HG03039 (cell line): ENCODE data around the gene CHI3L2.
"Not testable (repeated sequence)": the region's sequence is repeated elsewhere in the genome, so short reads cannot be mapped to it uniquely, and the experiment has no call there.

Experiments used
- ATAC-seq: cut with Tn5 transposase; IDR thresholded peaks from one replicate; pipeline ENCODE4 v1.9.1; 2021; ENCODE audit warnings: mild to moderate bottlenecking, moderate library complexity; ENCODE audit not compliant: unreplicated experiment

Gene CHI3L2

GRCh38 chr1:111201275-111202090, 26.0 kb upstream of the CHI3L2 start:
- ATAC-seq: no peak

GRCh38 chr1:111202366-111202706, 25.2 kb upstream of the CHI3L2 start:
- no peak for ATAC-seq

DNA sequence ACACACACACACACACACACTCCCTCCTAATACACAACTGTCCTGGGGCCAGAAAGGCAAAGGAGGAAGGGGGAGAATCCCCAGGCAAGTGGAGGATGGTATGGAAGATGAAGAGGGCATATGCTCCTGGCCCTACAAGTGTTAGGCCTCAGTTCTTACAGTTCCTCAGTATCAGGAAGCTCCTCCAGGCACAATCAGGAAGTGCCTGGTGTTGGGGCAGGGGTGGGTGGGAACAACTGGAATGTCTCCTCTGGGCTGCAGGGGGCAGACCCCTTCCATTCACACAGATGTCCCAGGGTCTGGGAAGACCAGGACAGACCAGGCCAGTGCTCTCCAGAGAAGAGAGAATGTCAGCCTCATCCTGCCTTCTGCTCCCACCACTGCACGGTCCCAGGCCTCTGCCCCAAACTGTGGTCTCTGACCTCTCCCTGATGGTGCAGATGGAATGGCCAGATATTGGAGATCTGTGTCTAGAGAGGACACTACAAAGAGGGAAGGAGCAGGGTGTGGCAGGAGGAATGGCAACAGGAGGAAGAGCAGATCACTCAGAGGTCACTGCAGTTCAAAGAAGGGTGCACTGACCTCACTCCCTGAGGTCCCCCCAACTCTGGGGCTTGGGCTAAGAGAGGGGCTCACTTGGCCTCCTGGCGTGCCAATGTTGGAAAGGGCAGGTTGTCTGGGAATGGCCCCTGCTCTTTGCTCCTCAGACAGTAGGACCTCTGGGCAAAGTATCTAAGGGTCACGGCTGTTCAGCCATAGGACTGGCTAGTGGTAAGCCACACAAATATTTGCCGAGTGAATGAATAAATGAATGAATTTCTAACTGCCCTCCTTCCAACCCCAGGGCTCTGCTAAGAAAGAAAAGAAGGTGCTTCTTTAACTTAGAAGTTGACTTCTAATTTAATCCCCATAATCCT, 24.5 kb upstream of the CHI3L2 start:
- no peak for ATAC-seq

GRCh38 chr1:111203681-111204200, 23.8 kb upstream of the CHI3L2 start:
- peak; percentile 44 for ATAC-seq

- peak; percentile 75 for ATAC-seq
Observed at GRCh38 chr1:111204201-111204982, 23.1 kb upstream of the CHI3L2 start.

- no peak for ATAC-seq
Observed at GRCh38 chr1:111204983-111205713, 22.4 kb upstream of the CHI3L2 start.

DNA sequence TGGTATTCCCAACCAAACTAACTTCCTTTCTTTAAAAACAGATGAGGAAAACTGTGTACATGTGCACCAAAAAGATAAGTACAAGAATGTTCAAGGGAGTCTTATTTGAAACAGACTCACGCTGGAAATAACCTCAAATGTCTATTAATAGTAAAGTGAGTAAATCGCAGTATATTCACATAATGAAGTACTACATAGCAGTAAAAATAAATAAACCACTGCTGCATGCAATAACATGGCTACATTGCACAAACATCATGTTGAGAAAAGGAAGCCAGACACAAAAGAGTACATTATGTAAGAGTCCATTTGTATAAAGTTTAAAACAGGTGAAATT, 21.8 kb upstream of the CHI3L2 start:
- ATAC-seq: no peak

DNA sequence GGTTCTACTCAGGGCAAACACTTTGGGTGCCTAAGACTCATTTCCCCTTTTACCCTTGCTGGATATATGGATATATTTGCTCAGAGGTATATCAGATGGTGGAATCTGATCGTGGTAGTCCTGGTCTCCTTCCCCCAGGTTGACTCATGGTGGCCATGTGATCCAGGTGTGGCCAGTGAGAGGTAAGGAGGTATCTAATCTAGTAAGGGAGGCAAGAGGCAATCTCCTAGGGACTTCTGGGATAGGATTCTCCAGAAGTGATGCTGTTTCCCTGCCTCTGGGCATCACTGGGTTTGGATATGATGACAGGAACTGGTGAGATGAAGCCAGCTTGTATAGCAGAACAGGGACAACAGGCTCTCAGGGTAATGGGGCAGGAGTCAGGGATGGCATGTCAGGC, 18.6 kb upstream of the CHI3L2 start:
- ATAC-seq: no peak

GRCh38 chr1:111209622-111210021, 17.9 kb upstream of the CHI3L2 start:
- no peak for ATAC-seq

GRCh38 chr1:111211921-111212320, 15.6 kb upstream of the CHI3L2 start:
- no peak for ATAC-seq

GRCh38 chr1:111212634-111213335, 14.7 kb upstream of the CHI3L2 start:
- no peak for ATAC-seq

DNA sequence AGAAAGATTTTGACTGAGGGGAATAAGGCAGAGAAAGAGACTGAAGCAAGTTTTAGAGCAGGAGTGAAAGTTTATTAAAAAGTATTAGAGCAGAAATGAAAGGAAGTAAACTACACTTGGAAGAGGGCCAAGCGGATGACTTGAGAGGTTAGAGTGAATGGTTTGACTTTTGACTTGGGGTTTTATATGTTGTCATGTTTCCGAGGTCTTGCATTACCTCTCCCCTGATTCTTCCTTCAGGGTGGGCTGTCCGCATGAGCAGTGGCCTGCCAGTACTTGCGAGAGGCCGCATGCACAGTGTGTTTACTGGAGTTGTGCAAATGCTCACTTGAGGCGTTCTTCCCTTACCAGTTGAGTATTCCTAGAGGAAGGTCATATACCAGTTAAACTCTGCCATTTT, 14.1 kb upstream of the CHI3L2 start:
- no peak for ATAC-seq

- no peak for ATAC-seq
Observed at GRCh38 chr1:111214074-111214801, 13.3 kb upstream of the CHI3L2 start.

DNA sequence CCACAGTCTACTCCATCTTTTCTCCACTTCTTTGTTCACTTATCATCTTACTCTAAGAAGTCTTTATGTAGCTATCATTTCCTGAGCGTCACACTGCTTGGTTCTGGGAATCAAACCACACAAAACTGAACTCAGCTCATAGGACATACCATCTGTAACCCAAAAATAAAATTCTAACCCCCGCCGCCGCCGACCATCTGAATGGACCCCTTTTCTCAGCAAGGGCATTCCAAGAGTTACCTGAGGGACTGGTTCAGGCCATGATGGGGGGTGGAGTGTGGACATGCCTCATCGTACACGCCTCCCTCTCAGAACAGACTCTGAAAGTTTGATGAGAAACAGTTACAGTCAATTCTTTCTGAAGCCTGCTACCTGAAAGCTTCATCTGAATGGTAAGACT, 12.6 kb upstream of the CHI3L2 start:
- no peak for ATAC-seq

DNA sequence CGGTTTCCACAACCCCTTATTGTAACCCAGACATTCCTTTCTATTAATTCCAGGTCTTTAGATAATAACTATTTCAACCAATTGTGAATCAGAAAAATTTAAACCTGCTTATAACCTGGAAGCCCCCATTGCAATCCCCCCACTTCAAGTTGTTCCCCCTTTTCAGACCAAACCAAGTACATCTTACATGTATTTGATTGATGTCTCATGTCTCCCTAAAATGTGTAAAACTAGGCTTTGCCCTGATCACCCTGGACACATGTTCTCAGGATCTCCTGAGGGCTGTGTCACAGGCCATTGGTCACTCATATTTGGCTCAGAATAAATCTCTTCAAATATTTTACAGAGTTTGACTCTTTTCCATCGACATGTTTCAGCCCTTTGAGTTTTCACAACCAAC, 12.2 kb upstream of the CHI3L2 start:
- ATAC-seq: not testable (repeated sequence)

DNA sequence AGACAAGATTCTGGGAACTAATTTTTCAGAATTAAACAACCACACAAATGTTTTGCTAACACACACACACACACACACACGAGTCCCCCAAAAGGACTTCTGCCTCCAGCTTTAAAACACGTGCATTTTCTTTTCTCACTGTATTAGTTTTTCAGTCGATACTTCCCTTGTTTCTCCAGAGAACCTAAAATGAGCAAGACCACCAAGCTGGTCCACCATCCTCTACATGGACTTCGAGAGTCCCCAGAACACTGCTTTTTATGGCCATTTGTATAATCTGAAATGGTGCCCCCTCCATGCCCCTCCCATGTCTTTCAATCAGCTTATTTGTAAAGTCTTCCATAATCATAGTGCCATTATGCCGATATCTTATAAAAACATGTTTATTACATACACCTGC, 10.8 kb upstream of the CHI3L2 start:
- ATAC-seq: no peak

- no peak for ATAC-seq
Observed at GRCh38 chr1:111217183-111217910, 10.2 kb upstream of the CHI3L2 start.

DNA sequence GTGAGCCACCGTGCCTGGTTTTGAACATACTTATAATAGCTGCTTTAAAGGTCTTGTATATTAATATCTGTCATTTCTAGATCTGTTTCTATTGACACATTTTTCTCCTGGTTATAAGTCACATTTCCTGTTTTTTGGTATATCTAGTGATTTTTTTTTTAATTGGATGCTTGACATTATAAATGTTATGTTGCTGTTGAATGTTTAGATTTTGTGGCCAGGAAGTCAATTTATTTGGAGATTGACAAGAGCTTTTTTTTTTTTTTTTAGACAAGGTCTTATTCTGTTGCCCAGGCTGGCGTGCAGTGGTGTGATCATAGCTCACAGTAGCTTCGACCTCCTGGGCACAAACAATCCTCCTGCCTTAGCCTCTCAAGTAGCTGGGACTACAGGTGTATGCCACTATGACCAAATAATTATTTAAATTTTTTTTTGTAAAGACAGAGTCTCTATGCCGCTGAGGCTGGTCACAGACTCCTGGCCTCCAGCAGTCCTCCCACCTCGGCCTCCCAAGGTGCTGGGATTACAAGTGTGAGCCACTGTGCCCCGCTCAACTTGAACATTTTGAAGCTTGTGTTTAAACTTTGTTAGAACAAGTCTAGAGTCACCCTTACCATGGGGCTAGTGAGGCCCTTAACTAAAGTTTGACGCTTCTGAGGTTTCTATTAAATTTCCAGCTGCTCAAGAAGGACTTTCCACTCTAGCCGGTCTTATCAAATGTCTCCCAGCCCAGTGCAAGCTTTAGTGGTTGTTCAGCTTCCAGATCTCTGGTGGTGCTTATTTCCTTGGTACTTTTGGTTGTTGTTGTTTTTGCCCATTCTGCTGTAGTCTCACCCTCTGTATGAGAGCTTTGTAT, 8.6 kb upstream of the CHI3L2 start:
- ATAC-seq: no peak
